OCI-LY1 (cell line): ENCODE measurements around the gene EXD3.

ENCODE experiments used
- H2AFZ ChIP-seq: fragments of 200-600 bp; sonication (generic), shearing (Covaris generic); 2 replicates; pipeline ENCODE4 v1.6.0; 2014; ENCODE audit warnings: antibody characterized with exemption, mild to moderate bottlenecking, low read length
- H3F3A ChIP-seq: fragments of 200-600 bp; sonication (generic), shearing (Covaris generic); 2 replicates; pipeline ENCODE4 v1.6.0; 2014; ENCODE audit warnings: mild to moderate bottlenecking, antibody characterized with exemption, low read length, moderate library complexity; ENCODE audit not compliant: insufficient read depth
- H3K27ac ChIP-seq: fragments of 200-600 bp; sonication (generic); 2 replicates; pipeline ENCODE4 v1.5.1; 2014; ENCODE audit warnings: low read length, mixed run types, mild to moderate bottlenecking, low read depth; ENCODE audit not compliant: poor library complexity, severe bottlenecking
- H3K27me3 ChIP-seq: fragments of 200-600 bp; sonication (generic); 2 replicates; pipeline ENCODE4 v1.6.0; 2014; ENCODE audit warnings: antibody characterized with exemption, mild to moderate bottlenecking, low read length, moderate library complexity; ENCODE audit not compliant: insufficient read depth
- H3K36me3 ChIP-seq: fragments of 200-600 bp; sonication (generic); 2 replicates; pipeline ENCODE4 v1.6.1; 2014; ENCODE audit warnings: mild to moderate bottlenecking, antibody characterized with exemption, low read length, moderate library complexity, mixed read lengths; ENCODE audit not compliant: insufficient read depth
- H3K4me1 ChIP-seq: fragments of 200-600 bp; sonication (generic); 2 replicates; pipeline ENCODE4 v1.5.1; 2014; ENCODE audit warnings: mild to moderate bottlenecking, low read length, moderate library complexity; ENCODE audit not compliant: insufficient read depth, severe bottlenecking
- H3K4me2 ChIP-seq: fragments of 200-600 bp; sonication (generic), shearing (Covaris generic); 2 replicates; pipeline ENCODE4 v1.6.1; 2014; ENCODE audit warnings: low read length
- H3K4me3 ChIP-seq: fragments of 200-600 bp; sonication (generic); 2 replicates; pipeline ENCODE4 v1.5.1; 2014; ENCODE audit warnings: low read length, low read depth, mild to moderate bottlenecking, mixed read lengths; ENCODE audit not compliant: poor library complexity, severe bottlenecking
- H3K79me2 ChIP-seq: fragments of 200-600 bp; shearing (Covaris generic); 2 replicates; pipeline ENCODE4 v1.6.1; 2016; ENCODE audit warnings: mixed run types, low read length, mixed read lengths; ENCODE audit not compliant: insufficient read depth
- H3K9ac ChIP-seq: fragments of 200-600 bp; sonication (generic), shearing (Covaris generic); 2 replicates; pipeline ENCODE4 v1.6.1; 2014; ENCODE audit warnings: mild to moderate bottlenecking, low read length, mixed read lengths
- H3K9me2 ChIP-seq: fragments of 200-600 bp; sonication (generic), shearing (Covaris generic); 2 replicates; pipeline ENCODE4 v1.6.1; 2014; ENCODE audit warnings: low read depth, mild to moderate bottlenecking, low read length, mixed read lengths
- H3K9me3 ChIP-seq: fragments of 200-600 bp; shearing (Covaris generic); 2 replicates; pipeline ENCODE4 v1.6.1; 2014; ENCODE audit warnings: low read length, mixed read lengths
- H4K20me1 ChIP-seq: fragments of 200-600 bp; sonication (generic), shearing (Covaris generic); 2 replicates; pipeline ENCODE4 v1.6.0; 2016; ENCODE audit warnings: mild to moderate bottlenecking, low read length; ENCODE audit not compliant: insufficient read depth
- EZH2 ChIP-seq: fragments of 200-600 bp; sonication (generic), shearing (Covaris generic); IDR thresholded peaks from 2 replicates; pipeline ENCODE4 v1.8.0; 2017; ENCODE audit warnings: borderline replicate concordance, mixed run types, mild to moderate bottlenecking, antibody characterized with exemption, low read length, moderate library complexity, mixed read lengths
- TF ChIP-seq, protein P1 (sequence below): fragments of 200-600 bp; sonication (generic), shearing (Covaris generic); IDR thresholded peaks from 2 replicates; pipeline ENCODE4 v1.5.1; 2017; ENCODE audit warnings: mild to moderate bottlenecking, antibody characterized with exemption, low read length, moderate library complexity, mixed read lengths

Gene EXD3

DNA sequence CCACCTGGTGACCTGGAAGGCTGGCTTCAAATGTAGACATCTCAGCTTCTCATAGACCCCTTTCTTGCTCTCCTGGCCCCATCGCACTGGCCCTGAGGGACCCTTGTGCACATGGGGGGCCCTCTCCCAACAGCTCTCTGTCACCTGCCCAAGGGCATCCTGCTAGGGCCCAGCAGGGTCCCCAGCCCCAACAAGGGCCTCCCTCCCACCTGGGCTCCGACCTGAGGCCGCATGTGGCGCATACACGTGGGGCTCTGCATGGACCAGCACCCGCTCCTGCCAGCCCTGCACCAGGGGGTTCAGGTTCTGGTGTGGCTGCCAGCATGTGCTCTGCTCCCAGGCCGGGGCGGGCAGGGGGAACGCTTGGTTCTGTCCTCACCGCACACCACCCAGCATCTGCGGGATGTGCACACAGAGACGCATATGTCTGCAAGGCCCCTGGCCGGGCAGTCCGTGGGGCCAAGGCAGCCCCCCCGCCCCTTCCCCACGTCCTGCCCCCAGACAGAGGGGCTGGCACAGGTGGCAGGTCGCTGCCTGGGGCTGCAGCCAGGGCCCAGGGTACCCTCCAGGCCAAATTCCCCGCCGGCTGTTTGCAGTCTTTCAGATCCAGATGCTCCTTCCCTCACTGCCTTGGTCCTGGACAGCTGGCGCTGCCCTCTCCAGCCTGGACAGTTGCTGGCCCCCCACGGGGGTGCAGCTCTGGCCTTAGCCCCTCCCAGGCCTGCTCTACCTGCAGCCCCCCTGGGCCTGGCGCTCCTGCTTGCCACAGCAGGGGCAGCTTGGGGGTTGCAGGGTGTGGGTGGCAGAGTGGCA, 103.0 kb downstream of the EXD3 start:
- Histone ChIP-seq H3K9ac (no peak overlapping the region), H3K9me3 (no peaks in the 10 kb centered on the region), H3K4me2 (no peak overlapping the region), H2AFZ (no peak overlapping the region), H3K36me3 (no peaks in the 10 kb centered on the region), H3K9me2 (no peaks in the 10 kb centered on the region), H3F3A (no peaks in the 10 kb centered on the region), H3K79me2 (no peaks in the 10 kb centered on the region), H3K4me3 (no peak overlapping the region), H3K4me1 (peaks cover 6% of the 10 kb centered on the region), H4K20me1 (no peaks in the 10 kb centered on the region), H3K27me3 (no peaks in the 10 kb centered on the region), H3K27ac (no peak overlapping the region)
- TF ChIP-seq, protein P1, sequence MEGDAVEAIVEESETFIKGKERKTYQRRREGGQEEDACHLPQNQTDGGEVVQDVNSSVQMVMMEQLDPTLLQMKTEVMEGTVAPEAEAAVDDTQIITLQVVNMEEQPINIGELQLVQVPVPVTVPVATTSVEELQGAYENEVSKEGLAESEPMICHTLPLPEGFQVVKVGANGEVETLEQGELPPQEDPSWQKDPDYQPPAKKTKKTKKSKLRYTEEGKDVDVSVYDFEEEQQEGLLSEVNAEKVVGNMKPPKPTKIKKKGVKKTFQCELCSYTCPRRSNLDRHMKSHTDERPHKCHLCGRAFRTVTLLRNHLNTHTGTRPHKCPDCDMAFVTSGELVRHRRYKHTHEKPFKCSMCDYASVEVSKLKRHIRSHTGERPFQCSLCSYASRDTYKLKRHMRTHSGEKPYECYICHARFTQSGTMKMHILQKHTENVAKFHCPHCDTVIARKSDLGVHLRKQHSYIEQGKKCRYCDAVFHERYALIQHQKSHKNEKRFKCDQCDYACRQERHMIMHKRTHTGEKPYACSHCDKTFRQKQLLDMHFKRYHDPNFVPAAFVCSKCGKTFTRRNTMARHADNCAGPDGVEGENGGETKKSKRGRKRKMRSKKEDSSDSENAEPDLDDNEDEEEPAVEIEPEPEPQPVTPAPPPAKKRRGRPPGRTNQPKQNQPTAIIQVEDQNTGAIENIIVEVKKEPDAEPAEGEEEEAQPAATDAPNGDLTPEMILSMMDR: no peak
- no peak for TF ChIP-seq EZH2

DNA sequence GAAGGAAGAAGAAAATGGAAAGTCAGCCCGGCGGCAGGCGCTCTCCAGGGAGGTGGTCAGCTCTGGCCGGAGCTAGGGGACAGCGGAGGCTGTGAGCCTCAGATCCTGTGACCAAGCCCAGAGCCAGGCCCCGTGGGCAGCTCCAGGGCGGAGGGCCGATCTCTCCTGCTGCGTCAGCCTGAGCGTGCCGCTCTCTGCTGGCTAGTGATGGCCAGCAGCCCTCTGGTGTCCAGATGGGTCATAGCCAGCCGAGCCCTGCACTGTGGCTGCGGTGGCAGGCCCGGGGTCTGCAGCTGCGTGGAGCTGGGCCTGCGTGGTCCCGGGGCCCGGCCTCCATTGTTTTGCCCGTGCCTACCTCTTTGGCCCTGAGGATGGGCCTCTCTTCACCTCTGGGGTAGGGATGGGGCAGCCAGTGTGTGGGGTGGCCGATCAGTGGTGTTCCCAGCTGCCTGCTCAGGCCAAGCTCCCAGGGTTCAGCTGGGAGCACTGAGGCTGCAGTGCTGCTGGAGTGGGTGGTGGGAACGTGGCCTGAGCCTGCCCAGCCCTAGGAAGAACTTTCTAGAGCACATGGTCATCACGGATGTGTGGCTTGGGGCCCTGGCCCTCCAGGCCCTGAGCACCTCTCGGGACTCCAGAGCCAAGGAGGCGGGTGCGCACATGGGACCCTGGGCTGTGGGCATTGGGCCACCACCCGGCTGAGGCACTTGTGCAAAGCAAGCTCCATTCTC, 103.8 kb downstream of the EXD3 start:
- Histone ChIP-seq H3K27ac (no peak overlapping the region), H3K9me2 (no peaks in the 10 kb centered on the region), H3K9ac (no peak overlapping the region), H2AFZ (no peak overlapping the region), H3K27me3 (no peaks in the 10 kb centered on the region), H3K4me3 (no peak overlapping the region), H3K36me3 (no peaks in the 10 kb centered on the region), H3K4me1 (peaks cover 6% of the 10 kb centered on the region), H3K4me2 (no peak overlapping the region), H3K79me2 (no peaks in the 10 kb centered on the region), H3K9me3 (no peaks in the 10 kb centered on the region), H3F3A (no peaks in the 10 kb centered on the region), H4K20me1 (no peaks in the 10 kb centered on the region)
- TF ChIP-seq, protein P1: no peak
- TF ChIP-seq EZH2: no peak

DNA sequence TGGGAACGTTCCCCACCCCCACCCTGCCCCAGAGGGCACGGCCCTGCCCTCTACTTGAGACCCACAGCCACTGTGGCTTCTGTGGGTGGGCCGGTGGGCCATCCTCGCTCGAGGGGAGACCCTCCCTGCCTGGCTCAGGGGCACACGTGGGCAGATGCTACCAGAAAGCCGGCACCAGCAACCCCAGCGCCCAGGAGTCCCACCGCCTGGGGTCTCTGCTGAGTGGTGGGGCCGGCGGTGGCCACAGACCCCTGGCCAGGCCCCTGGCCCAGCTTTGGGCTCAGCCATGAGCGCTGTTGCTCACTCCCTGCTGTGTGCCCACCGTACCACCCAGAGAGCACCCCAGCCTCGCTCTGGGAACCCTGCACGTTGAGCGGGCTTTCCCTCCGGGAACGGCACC, 104.4 kb downstream of the EXD3 start:
- TF ChIP-seq, protein P1: no peak
- no peak overlapping the region for H2AFZ ChIP-seq
- H4K20me1 ChIP-seq: no peaks in the 10 kb centered on the region
- peaks cover 6% of the 10 kb centered on the region for H3K4me1 ChIP-seq
- no peaks in the 10 kb centered on the region for H3K79me2 ChIP-seq
- no peaks in the 10 kb centered on the region for H3F3A ChIP-seq
- H3K9me2 ChIP-seq: no peaks in the 10 kb centered on the region
- H3K27ac ChIP-seq: no peak overlapping the region
- H3K4me3 ChIP-seq: no peak overlapping the region
- no peaks in the 10 kb centered on the region for H3K9me3 ChIP-seq
- 0 out of 2 replicates have a peak, but pooled peaks cover under 1% of the 10 kb centered on the region for H3K27me3 ChIP-seq
- H3K4me2 ChIP-seq: no peak overlapping the region
- H3K9ac ChIP-seq: no peak overlapping the region
- H3K36me3 ChIP-seq: no peaks in the 10 kb centered on the region
